OCI-LY7 (cell line): Measurements from ENCODE around the gene S100A3. TPM values are rescaled to one million over a fixed set of nuclear protein-coding genes. Genes with fewer than 3 reads are reported as not detected.

Experiments used
- BruUV-seq: library from RNA; stranded (reverse); fragments of 400-500 nt; replicated peaks from 2 replicates; lab custom pipeline; 2021; lab: Mats Ljungman, UMichigan
- CTCF ChIA-PET: fragments of 300-600 bp; sonication (Branson Sonifier 250); formaldehyde crosslinking; loops from one replicate; lab custom pipeline; 2022; ENCODE audit warnings: antibody characterized with exemption; ENCODE audit not compliant: unreplicated experiment; lab: Charles Lee
- POLR2A ChIA-PET: fragments of 300-600 bp; sonication (Branson Sonifier 250); formaldehyde crosslinking; loops from one replicate; lab custom pipeline; 2022; ENCODE audit warnings: antibody characterized with exemption; lab: Charles Lee
- DNase-seq: peaks from one replicate; pipeline ENCODE4 v3.0.0-alpha.2; 2015; ENCODE audit warnings: low spot score
- H2AFZ ChIP-seq: fragments of 200-600 bp; sonication (generic), shearing (Covaris generic); 2 replicates; pipeline ENCODE4 v1.6.1; 2014; ENCODE audit warnings: mild to moderate bottlenecking, antibody characterized with exemption, low read length, moderate library complexity
- H3K27ac ChIP-seq: fragments of 200-600 bp; sonication (generic); 2 replicates; pipeline ENCODE4 v1.5.1; 2014; ENCODE audit warnings: mixed run types, low read depth, mild to moderate bottlenecking, moderate library complexity, low read length, inconsistent platforms; ENCODE audit not compliant: poor library complexity, severe bottlenecking
- H3K36me3 ChIP-seq: fragments of 200-600 bp; sonication (generic); 2 replicates; pipeline ENCODE4 v1.6.1; 2014; ENCODE audit warnings: mild to moderate bottlenecking, antibody characterized with exemption, low read length, moderate library complexity, mixed read lengths; ENCODE audit not compliant: insufficient read depth
- H3K4me1 ChIP-seq: fragments of 200-600 bp; sonication (generic); 2 replicates; pipeline ENCODE4 v1.5.1; 2014; ENCODE audit warnings: mild to moderate bottlenecking, low read length; ENCODE audit not compliant: insufficient read depth, poor library complexity, severe bottlenecking
- H3K4me2 ChIP-seq: fragments of 200-600 bp; sonication (generic); 2 replicates; pipeline ENCODE4 v1.6.1; 2014; ENCODE audit warnings: mild to moderate bottlenecking, low read length
- H3K4me3 ChIP-seq: fragments of 200-600 bp; sonication (generic); 2 replicates; pipeline ENCODE4 v1.5.1; 2014; ENCODE audit warnings: mild to moderate bottlenecking, low read depth, low read length; ENCODE audit not compliant: poor library complexity, severe bottlenecking
- H3K79me2 ChIP-seq: fragments of 200-600 bp; sonication (generic); 2 replicates; pipeline ENCODE4 v1.6.1; 2016; ENCODE audit warnings: low read depth, mild to moderate bottlenecking, low read length, moderate library complexity, mixed read lengths; ENCODE audit not compliant: insufficient read depth
- H3K9me2 ChIP-seq: fragments of 200-600 bp; sonication (generic); 2 replicates; pipeline ENCODE4 v1.6.1; 2016; ENCODE audit warnings: mild to moderate bottlenecking, low read length, mixed read lengths; ENCODE audit not compliant: insufficient read depth
- H3K9me3 ChIP-seq: fragments of 200-600 bp; sonication (generic); 2 replicates; pipeline ENCODE4 v1.6.1; 2014; ENCODE audit warnings: mild to moderate bottlenecking, mixed run types, low read length, mixed read lengths
- H4K20me1 ChIP-seq: fragments of 200-600 bp; sonication (generic); 2 replicates; pipeline ENCODE4 v1.6.1; 2014; ENCODE audit warnings: mild to moderate bottlenecking, antibody characterized with exemption, low read length, moderate library complexity, mixed read lengths; ENCODE audit not compliant: insufficient read depth
- EZH2phosphoT487 ChIP-seq: fragments of 200-600 bp; sonication (generic); IDR thresholded peaks from 2 replicates; pipeline ENCODE4 v1.6.1; 2018; ENCODE audit warnings: low read depth, borderline replicate concordance, mild to moderate bottlenecking, mixed run types, antibody characterized with exemption, low read length, moderate library complexity, mixed read lengths
- intact Hi-C: fragments of 100-400 bp; cut with micrococcal nuclease; formaldehyde crosslinking; loops from one replicate; pipeline ENCODE4 v1.10.0; 2022; ENCODE audit not compliant: unreplicated experiment
- total RNA-seq, 2 experiments: library from RNA; depleted of rRNA in 1 of 2; stranded (reverse); fragments of >200 nt in 1 of 2; shearing (Covaris generic) in 1 of 2; gene quantifications; 2 replicates each; pipeline ENCODE4 v1.2.3, GENCODE V29; 2014 to 2022
- TF ChIP-seq, protein P1 (sequence below): fragments of 200-600 bp; sonication (generic); conservative IDR thresholded peaks from 2 replicates; pipeline ENCODE4 v1.5.1; 2014; ENCODE audit warnings: mild to moderate bottlenecking, antibody characterized with exemption, low read length, moderate library complexity, mixed read lengths

The S100A3 gene
- total RNA-seq, 2 experiments from 2014 or later, result not detected

GRCh38 chr1:153544453-153545066, 4.5 kb downstream of the S100A3 start:
- peak overlapping the region; percentile 51; the same call in 1 of the 2 replicates for H3K4me2 ChIP-seq
- intact Hi-C loops, result no loop called here
- ChIA-PET CTCF (no interaction called here), POLR2A (no interaction called here)
- peaks cover 16% of the 10 kb centered on the region for H3K4me1 ChIP-seq
- H3K9me2 ChIP-seq, result no peaks in the 10 kb centered on the region
- H3K9me3 ChIP-seq, result no peaks in the 10 kb centered on the region
- no peaks in the 10 kb centered on the region for H3K79me2 ChIP-seq
- H2AFZ ChIP-seq, result peak overlapping the region; percentile 80
- BruUV-seq, result no TSS peak
- no peaks in the 10 kb centered on the region for H3K36me3 ChIP-seq
- H4K20me1 ChIP-seq, result no peaks in the 10 kb centered on the region
- no peak overlapping the region for H3K4me3 ChIP-seq
- DNase-seq, result no peak
- no peak for TF ChIP-seq EZH2phosphoT487
- TF ChIP-seq, protein P1, sequence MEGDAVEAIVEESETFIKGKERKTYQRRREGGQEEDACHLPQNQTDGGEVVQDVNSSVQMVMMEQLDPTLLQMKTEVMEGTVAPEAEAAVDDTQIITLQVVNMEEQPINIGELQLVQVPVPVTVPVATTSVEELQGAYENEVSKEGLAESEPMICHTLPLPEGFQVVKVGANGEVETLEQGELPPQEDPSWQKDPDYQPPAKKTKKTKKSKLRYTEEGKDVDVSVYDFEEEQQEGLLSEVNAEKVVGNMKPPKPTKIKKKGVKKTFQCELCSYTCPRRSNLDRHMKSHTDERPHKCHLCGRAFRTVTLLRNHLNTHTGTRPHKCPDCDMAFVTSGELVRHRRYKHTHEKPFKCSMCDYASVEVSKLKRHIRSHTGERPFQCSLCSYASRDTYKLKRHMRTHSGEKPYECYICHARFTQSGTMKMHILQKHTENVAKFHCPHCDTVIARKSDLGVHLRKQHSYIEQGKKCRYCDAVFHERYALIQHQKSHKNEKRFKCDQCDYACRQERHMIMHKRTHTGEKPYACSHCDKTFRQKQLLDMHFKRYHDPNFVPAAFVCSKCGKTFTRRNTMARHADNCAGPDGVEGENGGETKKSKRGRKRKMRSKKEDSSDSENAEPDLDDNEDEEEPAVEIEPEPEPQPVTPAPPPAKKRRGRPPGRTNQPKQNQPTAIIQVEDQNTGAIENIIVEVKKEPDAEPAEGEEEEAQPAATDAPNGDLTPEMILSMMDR, result no peak
- no peak overlapping the region for H3K27ac ChIP-seq

DNA sequence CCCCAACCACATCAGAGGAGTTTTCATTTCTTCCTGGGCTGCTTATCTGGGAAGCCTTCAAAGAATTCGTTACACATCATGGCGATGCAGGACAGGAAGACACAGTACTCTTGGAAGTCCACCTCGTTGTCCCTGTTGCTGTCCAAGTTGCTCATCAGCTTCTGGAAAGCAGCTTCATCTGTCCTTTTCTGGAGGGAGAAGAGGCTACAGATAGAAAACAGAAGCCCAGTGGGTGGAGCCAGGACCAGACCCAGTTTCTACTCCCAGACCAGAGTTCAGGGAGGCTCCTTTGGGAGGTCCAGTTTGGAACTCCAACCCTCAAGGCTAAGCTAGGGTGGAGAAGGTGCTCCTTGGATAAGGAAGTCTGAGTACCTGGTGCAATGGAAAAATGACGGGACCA, 5.3 kb downstream of the S100A3 start:
- Histone ChIP-seq H3K36me3 (no peaks in the 10 kb centered on the region), H4K20me1 (no peaks in the 10 kb centered on the region), H3K27ac (no peak overlapping the region), H3K9me3 (no peaks in the 10 kb centered on the region), H3K79me2 (no peaks in the 10 kb centered on the region), H3K4me3 (no peak overlapping the region), H2AFZ (no peak overlapping the region), H3K9me2 (no peaks in the 10 kb centered on the region), H3K4me1 (peaks cover 16% of the 10 kb centered on the region), H3K4me2 (no peak overlapping the region)
- no TSS peak for BruUV-seq
- no peak for DNase-seq
- ChIA-PET CTCF (no interaction called here), POLR2A (no interaction called here)
- TF ChIP-seq EZH2phosphoT487, result no peak
- TF ChIP-seq, protein P1, result no peak
- intact Hi-C loops, result no loop called here

GRCh38 chr1:153542956-153543711, 5.9 kb downstream of the S100A3 start:
- DNase-seq, result no peak
- Histone ChIP-seq H3K79me2 (no peaks in the 10 kb centered on the region), H3K9me3 (no peaks in the 10 kb centered on the region), H3K9me2 (no peaks in the 10 kb centered on the region), H3K4me3 (no peak overlapping the region), H3K4me2 (no peak overlapping the region), H3K36me3 (no peaks in the 10 kb centered on the region), H4K20me1 (no peaks in the 10 kb centered on the region), H3K27ac (no peak overlapping the region), H3K4me1 (peaks cover 16% of the 10 kb centered on the region), H2AFZ (no peak overlapping the region)
- intact Hi-C loops, result no loop called here
- CTCF ChIA-PET, result no interaction called here
- POLR2A ChIA-PET, result no interaction called here
- BruUV-seq, result no TSS peak
- TF ChIP-seq, protein P1, result no peak
- no peak for TF ChIP-seq EZH2phosphoT487
